Mesenchymal stem cell (in vitro differentiated cells and primary cell): ENCODE data around the gene USP38. TPM values are rescaled to one million over a fixed set of nuclear protein-coding genes. Genes with fewer than 3 reads are reported as not detected.

Experiments
- DNase-seq: peaks from one replicate; pipeline ENCODE4 v3.0.0-alpha.2; 2013
- H2AFZ ChIP-seq: one replicate; pipeline ENCODE4 v1.6.1; 2013; ENCODE audit warnings: low read depth, mild to moderate bottlenecking, control low read depth, inconsistent platforms, low read length, moderate library complexity
- H2AK5ac ChIP-seq: 2 replicates; pipeline ENCODE4 v1.6.1; 2013; ENCODE audit warnings: low read length, moderate library complexity, mild to moderate bottlenecking, inconsistent platforms; ENCODE audit not compliant: severe bottlenecking
- H2BK120ac ChIP-seq: one replicate; pipeline ENCODE4 v1.6.1; 2013; ENCODE audit warnings: low read depth, mild to moderate bottlenecking, inconsistent platforms, low read length, moderate library complexity
- H2BK12ac ChIP-seq, 2 experiments: one replicate each; pipeline ENCODE4 v1.6.1; 2013; ENCODE audit warnings: inconsistent platforms in 2 of 2, low read length in 2 of 2, mild to moderate bottlenecking in 2 of 2, moderate library complexity in 2 of 2, control low read depth in 1 of 2
- H2BK15ac ChIP-seq: one replicate; pipeline ENCODE4 v1.6.1; 2013; ENCODE audit warnings: mild to moderate bottlenecking, low read depth, inconsistent platforms; ENCODE audit not compliant: poor library complexity, severe bottlenecking
- H2BK5ac ChIP-seq: 2 replicates; pipeline ENCODE4 v1.6.1; 2013; ENCODE audit warnings: low read depth, mild to moderate bottlenecking, low read length, control low read depth, inconsistent platforms; ENCODE audit not compliant: poor library complexity, severe bottlenecking
- H3K14ac ChIP-seq, 2 experiments: one replicate each; pipeline ENCODE4 v1.6.1; 2013; ENCODE audit warnings: inconsistent platforms in 2 of 2, low read length in 2 of 2, control low read depth in 1 of 2, mild to moderate bottlenecking in 1 of 2, moderate library complexity in 1 of 2
- H3K18ac ChIP-seq, 2 experiments: one replicate each; pipeline ENCODE4 v1.6.1; 2013; ENCODE audit warnings: inconsistent platforms in 2 of 2, low read length in 2 of 2, control low read depth in 1 of 2, low read depth in 1 of 2, mild to moderate bottlenecking in 1 of 2
- H3K23ac ChIP-seq, 2 experiments: one replicate each; pipeline ENCODE4 v1.6.1; 2013; ENCODE audit warnings: inconsistent platforms in 2 of 2, low read length in 2 of 2, mild to moderate bottlenecking in 2 of 2, moderate library complexity in 2 of 2, control low read depth in 1 of 2
- H3K27ac ChIP-seq: 2 replicates; pipeline ENCODE4 v1.5.1; 2013; ENCODE audit warnings: mild to moderate bottlenecking, moderate library complexity, low read length, control low read depth, inconsistent platforms; ENCODE audit not compliant: poor library complexity, severe bottlenecking
- H3K27me3 ChIP-seq, 2 experiments: 2 replicates each; pipeline versions ENCODE4 v1.6.1 to v1.7.0; 2013; ENCODE audit warnings: low read length in 2 of 2, mild to moderate bottlenecking in 2 of 2, moderate library complexity in 2 of 2, control low read depth in 1 of 2, inconsistent platforms in 1 of 2; ENCODE audit not compliant: control insufficient read depth in 1 of 2, insufficient read depth in 1 of 2
- H3K36me3 ChIP-seq, 2 experiments: 2 replicates each; pipeline versions ENCODE4 v1.6.1 to v1.7.0; 2013; ENCODE audit warnings: low read length in 2 of 2, control low read depth in 1 of 2, inconsistent platforms in 1 of 2, low read depth in 1 of 2, mild to moderate bottlenecking in 1 of 2; ENCODE audit not compliant: insufficient read depth in 2 of 2, control insufficient read depth in 1 of 2
- H3K4ac ChIP-seq, 2 experiments: one replicate each; pipeline ENCODE4 v1.6.1; 2013; ENCODE audit warnings: inconsistent platforms in 2 of 2, low read length in 2 of 2, mild to moderate bottlenecking in 2 of 2, moderate library complexity in 2 of 2, control low read depth in 1 of 2, low read depth in 1 of 2
- H3K4me1 ChIP-seq: 2 replicates; pipeline ENCODE4 v1.6.1; 2013; ENCODE audit warnings: low read depth, low read length, control low read depth; ENCODE audit not compliant: control insufficient read depth, insufficient read depth
- H3K4me2 ChIP-seq: 2 replicates; pipeline ENCODE4 v1.6.1; 2013; ENCODE audit warnings: low read length, mild to moderate bottlenecking, inconsistent platforms; ENCODE audit not compliant: poor library complexity, severe bottlenecking
- H3K4me3 ChIP-seq, 2 experiments: 2 replicates each; pipeline versions ENCODE4 v1.5.1 to v1.7.0; 2013; ENCODE audit warnings: low read length in 2 of 2, mild to moderate bottlenecking in 2 of 2, control low read depth in 1 of 2, low read depth in 1 of 2; ENCODE audit not compliant: insufficient read depth in 1 of 2
- H3K79me1 ChIP-seq: replicated peaks from 2 replicates; pipeline ENCODE4 v1.6.1; 2013; ENCODE audit warnings: mild to moderate bottlenecking, control low read depth, low read length, inconsistent platforms; ENCODE audit not compliant: poor library complexity, severe bottlenecking
- H3K9ac ChIP-seq: 2 replicates; pipeline ENCODE4 v1.7.0; 2013; ENCODE audit warnings: mild to moderate bottlenecking, low read length, moderate library complexity
- H3K9me3 ChIP-seq: 2 replicates; pipeline ENCODE4 v1.7.0; 2013; ENCODE audit warnings: mild to moderate bottlenecking, low read length; ENCODE audit not compliant: control insufficient read depth
- H4K8ac ChIP-seq: one replicate; pipeline ENCODE4 v1.6.1; 2013; ENCODE audit warnings: inconsistent platforms, mild to moderate bottlenecking, low read length, moderate library complexity
- H4K91ac ChIP-seq: one replicate; pipeline ENCODE4 v1.6.1; 2013; ENCODE audit warnings: mild to moderate bottlenecking, low read length, inconsistent platforms
- WGBS: methylation state at CpG from one replicate; pipeline ENCODE4 v1.1.7; 2013; ENCODE audit warnings: mixed read lengths; 5-methylcytosine and 5-hydroxymethylcytosine counted together
- polyA plus RNA-seq, 2 experiments: library from polyadenylated mRNA; stranded (reverse); fragments of 200-250 nt; gene quantifications; one replicate each; pipeline ENCODE4 v1.2.3, GENCODE V29; 2013

Gene USP38
- polyA plus RNA-seq (2013, experiment 1 of 2) = 9.8 TPM
- 9.8 TPM for polyA plus RNA-seq (2013, experiment 2 of 2)

GRCh38 chr4:143184503-143185252 is at the start of gene USP38:
TSS of gene USP38 (plus strand) at chr4:143184917. CDS start at chr4:143185451, 534 bp downstream.
- Histone ChIP-seq H3K4me2 (peak within 1 kb of the TSS; percentile 93), H3K4ac (peak within 1 kb of the TSS; percentile 83 to 93), H3K79me1 (no peaks in the 10 kb centered on the region), H3K14ac (peak within 1 kb of the TSS in 1 of 2 experiments; percentile 84), H3K18ac (peak within 1 kb of the TSS; percentile 88 to 89), H2AFZ (peak within 1 kb of the TSS; percentile 85), H4K8ac (peak within 1 kb of the TSS; percentile 96), H2BK120ac (peak within 1 kb of the TSS; percentile 97), H2BK12ac (peak within 1 kb of the TSS; percentile 6 to 94), H3K9ac (peak within 1 kb of the TSS; percentile 97), H3K4me1 (no peaks in the 10 kb centered on the region), H3K9me3 (no peaks in the 10 kb centered on the region), H3K4me3 (peak within 1 kb of the TSS; percentile 88 to 90), H3K27ac (peak within 1 kb of the TSS; percentile 95), H2BK15ac (peak within 1 kb of the TSS; percentile 90), H3K36me3 (peaks cover 0 to 14% of the 10 kb centered on the region in 2 experiments), H3K27me3 (no peaks in the 10 kb centered on the region), H4K91ac (peak within 1 kb of the TSS; percentile 83), H3K23ac (peak within 1 kb of the TSS; percentile 34 to 40), H2AK5ac (no peak within 1 kb of the TSS), H2BK5ac (peak within 1 kb of the TSS; percentile 78)
- under 1% methylated on average over 63 of the region's 71 CpGs for WGBS
- DNase-seq = peak; percentile 98

DNA sequence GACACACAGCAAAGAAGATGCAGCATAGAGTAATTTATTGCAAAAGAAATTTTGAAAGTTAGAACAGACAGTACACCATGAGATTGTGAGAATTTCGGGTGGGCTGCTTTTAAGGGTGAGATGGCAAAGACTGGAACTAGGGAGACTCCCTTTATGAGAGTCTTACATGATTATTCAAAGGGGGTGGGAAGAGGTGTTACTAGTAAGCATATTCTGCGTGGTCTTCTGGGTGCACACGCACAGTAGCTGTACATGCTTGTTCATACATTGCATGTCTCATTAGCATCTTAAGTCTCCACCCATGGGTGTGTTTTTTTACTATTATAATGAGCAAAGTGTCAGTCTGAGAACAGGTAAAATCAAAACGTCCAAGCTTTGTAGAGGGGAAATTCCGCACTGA is 49.4 kb upstream of the USP38 start:
- Histone ChIP-seq H3K18ac (no peak overlapping the region), H3K4me2 (no peak overlapping the region), H4K8ac (no peak overlapping the region), H3K9me3 (no peaks in the 10 kb centered on the region), H3K36me3 (no peaks in the 10 kb centered on the region), H2BK5ac (no peak overlapping the region), H2BK15ac (no peak overlapping the region), H3K23ac (no peak overlapping the region), H3K4me3 (no peak overlapping the region), H3K9ac (no peak overlapping the region), H4K91ac (no peak overlapping the region), H3K14ac (no peak overlapping the region), H3K27ac (no peak overlapping the region), H3K4me1 (no peaks in the 10 kb centered on the region), H3K4ac (no peak overlapping the region), H2AK5ac (no peak overlapping the region), H3K79me1 (no peaks in the 10 kb centered on the region), H3K27me3 (no peaks in the 10 kb centered on the region), H2AFZ (no peak overlapping the region), H2BK12ac (no peak overlapping the region), H2BK120ac (no peak overlapping the region)
- DNase-seq = no peak
- 82% methylated on average over 4 of the region's 5 CpGs for WGBS

DNA sequence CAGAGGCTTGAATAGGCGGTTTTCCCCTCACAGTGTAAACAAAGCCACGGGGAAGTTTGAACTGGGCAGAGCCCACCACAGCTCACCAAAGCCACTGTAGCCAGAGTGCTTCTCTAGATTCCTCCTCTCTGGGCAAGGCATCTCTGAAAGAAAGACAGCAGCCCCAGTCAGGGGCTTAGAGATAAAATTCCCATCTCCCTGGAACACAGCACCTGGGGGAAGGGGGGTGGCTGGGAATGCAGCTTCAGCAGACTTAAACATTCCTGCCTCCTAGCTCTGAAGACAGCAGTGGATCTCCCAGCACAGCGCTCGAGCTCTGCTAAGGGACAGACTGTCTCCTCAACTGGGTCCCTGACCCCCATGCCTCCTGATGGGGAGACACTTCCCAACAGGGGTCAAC is 44.0 kb upstream of the USP38 start:
- Histone ChIP-seq H2BK5ac (no peak overlapping the region), H3K27ac (no peak overlapping the region), H3K4me1 (no peaks in the 10 kb centered on the region), H3K4me3 (no peak overlapping the region), H2BK12ac (no peak overlapping the region), H2BK15ac (no peak overlapping the region), H2AFZ (no peak overlapping the region), H3K14ac (no peak overlapping the region), H3K18ac (no peak overlapping the region), H3K23ac (no peak overlapping the region), H4K8ac (no peak overlapping the region), H3K27me3 (no peaks in the 10 kb centered on the region), H2BK120ac (no peak overlapping the region), H3K4ac (no peak overlapping the region), H4K91ac (no peak overlapping the region), H3K9me3 (peaks cover 4% of the 10 kb centered on the region), H3K36me3 (no peaks in the 10 kb centered on the region), H3K4me2 (no peak overlapping the region), H3K9ac (no peak overlapping the region), H3K79me1 (no peaks in the 10 kb centered on the region), H2AK5ac (no peak overlapping the region)
- 72% methylated on average over 4 of the region's 4 CpGs for WGBS
- DNase-seq = no peak

DNA sequence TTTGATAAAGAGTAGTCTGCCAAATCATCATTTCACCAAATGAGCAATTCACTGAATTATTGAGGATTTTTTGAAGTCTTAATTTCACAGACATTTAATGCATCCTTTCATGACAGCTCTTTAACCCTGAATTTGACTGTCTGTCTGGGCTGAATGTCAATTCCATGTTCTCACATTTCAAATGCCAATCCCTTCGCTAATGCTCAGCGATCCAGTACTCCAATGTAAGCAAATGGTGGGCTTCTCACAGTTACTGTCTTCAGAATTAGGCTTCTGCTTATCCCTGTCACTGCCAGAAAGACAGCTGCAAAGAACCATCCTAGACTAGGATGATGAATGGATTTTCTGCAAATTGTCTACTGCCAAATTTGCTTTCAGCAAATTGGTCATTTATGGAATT is 36.2 kb upstream of the USP38 start:
- 94% methylated on average over 2 of the region's 2 CpGs for WGBS
- Histone ChIP-seq H2BK12ac (no peak overlapping the region), H3K4me3 (no peak overlapping the region), H3K27me3 (no peaks in the 10 kb centered on the region), H3K36me3 (no peaks in the 10 kb centered on the region), H3K4me1 (no peaks in the 10 kb centered on the region), H3K4me2 (no peak overlapping the region), H2BK120ac (no peak overlapping the region), H2AFZ (no peak overlapping the region), H3K14ac (no peak overlapping the region), H3K9ac (no peak overlapping the region), H3K23ac (no peak overlapping the region), H3K4ac (no peak overlapping the region), H2BK15ac (no peak overlapping the region), H4K8ac (no peak overlapping the region), H4K91ac (no peak overlapping the region), H2AK5ac (no peak overlapping the region), H3K27ac (no peak overlapping the region), H3K9me3 (peaks cover 30% of the 10 kb centered on the region), H3K18ac (no peak overlapping the region), H3K79me1 (no peaks in the 10 kb centered on the region), H2BK5ac (no peak overlapping the region)
- DNase-seq = no peak
